Measurements from ENCODE around the gene DTNB.

DNA sequence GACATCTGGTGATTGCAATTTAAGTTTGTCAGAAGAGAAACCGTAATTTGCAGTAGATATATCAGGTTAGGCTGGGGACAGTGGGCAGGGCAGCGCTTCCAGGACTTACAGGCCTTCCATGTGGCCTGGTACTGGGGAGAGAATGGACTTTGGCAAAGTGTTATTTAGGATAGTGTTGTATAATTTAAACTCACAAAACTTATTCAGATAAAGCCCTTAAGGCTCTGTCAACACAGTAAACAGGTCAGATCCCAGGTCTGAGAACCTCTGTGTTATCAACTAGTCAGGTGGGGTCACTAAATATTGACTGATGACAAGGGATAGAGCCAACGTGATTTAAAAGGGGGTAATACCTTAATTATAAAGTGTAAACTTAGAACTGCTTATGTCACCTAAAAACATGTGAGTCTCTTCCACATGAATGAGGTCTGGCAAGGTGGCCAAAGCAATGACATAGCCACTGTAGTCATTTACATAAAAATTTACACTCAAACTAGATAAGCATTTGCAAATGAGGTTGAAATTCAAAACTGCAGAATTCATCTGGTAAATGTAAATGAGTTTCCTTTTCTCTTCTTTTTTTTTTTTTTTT is 251.5 kb downstream of the DTNB start:
- TF ChIP-seq, protein P1, sequence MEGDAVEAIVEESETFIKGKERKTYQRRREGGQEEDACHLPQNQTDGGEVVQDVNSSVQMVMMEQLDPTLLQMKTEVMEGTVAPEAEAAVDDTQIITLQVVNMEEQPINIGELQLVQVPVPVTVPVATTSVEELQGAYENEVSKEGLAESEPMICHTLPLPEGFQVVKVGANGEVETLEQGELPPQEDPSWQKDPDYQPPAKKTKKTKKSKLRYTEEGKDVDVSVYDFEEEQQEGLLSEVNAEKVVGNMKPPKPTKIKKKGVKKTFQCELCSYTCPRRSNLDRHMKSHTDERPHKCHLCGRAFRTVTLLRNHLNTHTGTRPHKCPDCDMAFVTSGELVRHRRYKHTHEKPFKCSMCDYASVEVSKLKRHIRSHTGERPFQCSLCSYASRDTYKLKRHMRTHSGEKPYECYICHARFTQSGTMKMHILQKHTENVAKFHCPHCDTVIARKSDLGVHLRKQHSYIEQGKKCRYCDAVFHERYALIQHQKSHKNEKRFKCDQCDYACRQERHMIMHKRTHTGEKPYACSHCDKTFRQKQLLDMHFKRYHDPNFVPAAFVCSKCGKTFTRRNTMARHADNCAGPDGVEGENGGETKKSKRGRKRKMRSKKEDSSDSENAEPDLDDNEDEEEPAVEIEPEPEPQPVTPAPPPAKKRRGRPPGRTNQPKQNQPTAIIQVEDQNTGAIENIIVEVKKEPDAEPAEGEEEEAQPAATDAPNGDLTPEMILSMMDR (IDR thresholded peaks at IDR 0.05; ENCODE audit: poor library complexity, severe bottlenecking): no peak
- TF ChIP-seq POLR2AphosphoS5 (IDR thresholded peaks at IDR 0.05): no peak
- TF ChIP-seq EP300 (conservative IDR thresholded peaks at IDR 0.05; ENCODE audit: poor library complexity, severe bottlenecking): no peak
- TF ChIP-seq EZH2 (IDR thresholded peaks at IDR 0.05; ENCODE audit: borderline replicate concordance, insufficient read depth, low read length, poor library complexity, severe bottlenecking): no peak
- TF ChIP-seq, protein P2, sequence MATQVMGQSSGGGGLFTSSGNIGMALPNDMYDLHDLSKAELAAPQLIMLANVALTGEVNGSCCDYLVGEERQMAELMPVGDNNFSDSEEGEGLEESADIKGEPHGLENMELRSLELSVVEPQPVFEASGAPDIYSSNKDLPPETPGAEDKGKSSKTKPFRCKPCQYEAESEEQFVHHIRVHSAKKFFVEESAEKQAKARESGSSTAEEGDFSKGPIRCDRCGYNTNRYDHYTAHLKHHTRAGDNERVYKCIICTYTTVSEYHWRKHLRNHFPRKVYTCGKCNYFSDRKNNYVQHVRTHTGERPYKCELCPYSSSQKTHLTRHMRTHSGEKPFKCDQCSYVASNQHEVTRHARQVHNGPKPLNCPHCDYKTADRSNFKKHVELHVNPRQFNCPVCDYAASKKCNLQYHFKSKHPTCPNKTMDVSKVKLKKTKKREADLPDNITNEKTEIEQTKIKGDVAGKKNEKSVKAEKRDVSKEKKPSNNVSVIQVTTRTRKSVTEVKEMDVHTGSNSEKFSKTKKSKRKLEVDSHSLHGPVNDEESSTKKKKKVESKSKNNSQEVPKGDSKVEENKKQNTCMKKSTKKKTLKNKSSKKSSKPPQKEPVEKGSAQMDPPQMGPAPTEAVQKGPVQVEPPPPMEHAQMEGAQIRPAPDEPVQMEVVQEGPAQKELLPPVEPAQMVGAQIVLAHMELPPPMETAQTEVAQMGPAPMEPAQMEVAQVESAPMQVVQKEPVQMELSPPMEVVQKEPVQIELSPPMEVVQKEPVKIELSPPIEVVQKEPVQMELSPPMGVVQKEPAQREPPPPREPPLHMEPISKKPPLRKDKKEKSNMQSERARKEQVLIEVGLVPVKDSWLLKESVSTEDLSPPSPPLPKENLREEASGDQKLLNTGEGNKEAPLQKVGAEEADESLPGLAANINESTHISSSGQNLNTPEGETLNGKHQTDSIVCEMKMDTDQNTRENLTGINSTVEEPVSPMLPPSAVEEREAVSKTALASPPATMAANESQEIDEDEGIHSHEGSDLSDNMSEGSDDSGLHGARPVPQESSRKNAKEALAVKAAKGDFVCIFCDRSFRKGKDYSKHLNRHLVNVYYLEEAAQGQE (IDR thresholded peaks at IDR 0.05; ENCODE audit: borderline replicate concordance): no peak
- no peak for TF ChIP-seq RAD21 (conservative IDR thresholded peaks at IDR 0.05)
- TF ChIP-seq SMC3 (conservative IDR thresholded peaks at IDR 0.05; ENCODE audit: poor library complexity): no peak
